ENCODE results near the gene SETX.

Gene SETX

DNA sequence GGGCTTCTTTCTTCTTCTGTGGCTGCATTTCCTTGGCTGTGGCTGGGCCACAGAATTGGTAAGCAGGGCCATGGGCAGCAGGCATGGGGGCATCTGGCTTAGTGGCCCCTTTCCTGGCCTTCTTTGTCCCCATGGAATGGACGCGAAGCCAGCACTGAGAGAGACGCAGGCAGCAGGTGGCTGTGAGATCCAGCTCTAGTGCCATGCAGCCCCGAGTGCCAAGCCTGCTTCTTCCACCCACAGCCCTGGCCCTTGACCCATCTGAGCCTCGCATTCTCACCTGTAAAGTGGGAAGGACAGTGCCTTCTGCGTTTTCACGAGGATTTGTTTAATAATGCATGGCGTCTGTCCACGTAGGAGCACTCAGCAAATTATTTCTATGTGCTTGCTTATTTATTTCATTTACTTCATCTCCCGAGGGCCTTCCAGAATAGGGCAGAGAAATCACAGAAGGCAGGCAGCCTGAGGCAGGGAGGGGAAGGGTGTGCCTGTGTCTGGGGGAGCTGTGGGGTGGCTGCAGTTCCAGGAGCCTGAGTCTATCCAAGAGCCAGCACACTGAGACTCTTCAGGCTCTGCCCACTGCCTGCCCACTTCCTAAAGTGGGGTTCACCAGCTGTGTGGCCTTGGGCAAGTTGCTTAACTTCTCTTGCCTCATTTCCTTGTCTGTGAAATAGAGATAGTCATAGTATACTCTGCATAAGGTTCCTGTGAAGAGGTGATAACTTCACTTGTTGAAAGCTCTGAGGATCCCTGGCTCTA is 137.7 kb downstream of the SETX start:
- DNase-seq (ENCODE audit: low spot score), result no peak

DNA sequence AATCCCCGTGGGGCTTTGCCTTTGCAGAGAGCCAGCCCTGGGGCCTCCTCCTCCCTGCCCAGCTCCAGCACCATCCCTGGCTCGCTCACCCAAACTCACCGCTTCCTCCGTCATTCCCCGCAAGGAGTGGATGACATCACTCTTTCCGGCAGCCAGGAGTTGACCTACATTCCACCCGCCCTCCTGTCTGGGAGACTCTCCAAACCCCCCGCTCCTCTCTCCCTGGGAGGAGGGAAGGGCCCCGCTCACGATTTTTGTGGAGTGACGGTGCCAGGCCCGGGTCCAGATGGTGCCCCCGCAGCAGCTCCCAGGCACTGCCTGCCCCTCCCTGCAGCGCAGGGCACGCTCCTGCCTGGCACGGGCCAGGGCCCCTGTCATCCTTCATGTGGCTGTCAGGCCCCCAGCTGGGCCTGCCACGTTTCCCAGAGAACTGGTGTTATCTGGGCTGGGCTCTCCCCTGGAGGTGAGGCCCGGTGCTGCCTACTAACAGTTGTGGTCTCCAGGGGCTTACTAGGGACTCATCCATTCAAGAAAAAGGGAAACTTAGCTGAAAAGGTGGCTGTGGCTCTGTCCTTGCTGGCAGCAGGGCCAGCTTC is 140.7 kb downstream of the SETX start:
- DNase-seq (ENCODE audit: low spot score), result peak; percentile 82

DNA sequence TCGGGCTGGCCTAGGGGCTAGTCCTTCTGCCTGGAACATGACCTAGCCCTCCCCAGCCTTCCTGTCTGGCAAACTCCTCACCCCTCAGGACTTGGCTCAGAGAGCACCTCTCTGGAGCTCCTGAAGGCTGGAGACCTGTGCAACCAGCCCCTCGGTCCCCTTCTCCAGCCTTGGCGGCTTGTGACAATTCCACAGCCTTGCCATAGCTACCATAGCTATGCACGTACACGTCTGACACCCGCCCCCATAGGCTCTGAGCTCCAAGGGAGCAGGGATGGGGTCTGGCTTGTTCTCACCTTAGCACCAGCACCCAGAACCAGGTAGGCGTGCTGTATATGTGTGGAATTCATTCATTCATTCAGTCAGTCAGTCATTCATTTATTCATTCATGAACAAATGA is 143.2 kb downstream of the SETX start:
- no peak for DNase-seq (ENCODE audit: low spot score)
